HCT116 (cell line): Measurements from ENCODE around the gene MAP3K6. TPM values are rescaled to one million over a fixed set of nuclear protein-coding genes. Genes with fewer than 3 reads are reported as not detected.

Source experiments
- ATAC-seq: fragments of 200-7000 bp; cut with Tn5 transposase; 2 replicates; pipeline ENCODE4 v1.9.1; 2020; ENCODE audit warnings: mild to moderate bottlenecking, moderate library complexity
- BruUV-seq: library from RNA; stranded (reverse); fragments of 400-500 nt; replicated peaks from 2 replicates; lab custom pipeline; 2021; lab: Mats Ljungman, UMichigan
- CTCF ChIA-PET: fragments of 300-600 bp; sonication (Branson Sonifier 250); formaldehyde crosslinking; loops from one replicate; lab custom pipeline; 2021; ENCODE audit warnings: antibody characterized with exemption; lab: Charles Lee
- POLR2A ChIA-PET: fragments of 300-600, 350-600 bp; sonication (Branson Sonifier 250); formaldehyde crosslinking; loops from one replicate; lab custom pipeline; 2021; ENCODE audit warnings: antibody characterized with exemption; lab: Charles Lee
- RAD21 ChIA-PET, 2 experiments: fragments of 300-600 bp; sonication (Branson Sonifier 250); formaldehyde crosslinking; loops; one replicate each; lab custom pipeline; 2023; ENCODE audit warnings: low total read pairs in 2 of 2; ENCODE audit not compliant: uncharacterized antibody in 2 of 2, unreplicated experiment in 2 of 2, low non-redundant PET in 1 of 2; lab: Charles Lee
- DNase-seq: peaks from one replicate; pipeline ENCODE4 v3.0.0-alpha.2; 2010; ENCODE audit warnings: low read depth, low spot score
- H2AFZ ChIP-seq: fragments of 200-600 bp; shearing (Covaris generic), sonication (generic); 2 replicates; pipeline ENCODE4 v1.6.1; 2017; ENCODE audit warnings: low read depth, mixed run types, mixed read lengths, antibody characterized with exemption, low read length; ENCODE audit not compliant: poor library complexity, severe bottlenecking
- H3K27ac ChIP-seq: 2 replicates; pipeline ENCODE4 v1.5.1; 2012; ENCODE audit warnings: low read depth, low read length
- H3K27me3 ChIP-seq: fragments of 200-600 bp; sonication (generic); 2 replicates; pipeline ENCODE4 v1.6.1; 2016; ENCODE audit warnings: mixed run types, low read length, mixed read lengths; ENCODE audit not compliant: insufficient read depth
- H3K36me3 ChIP-seq, 2 experiments: fragments of 200-500 bp in 1 of 2; fragments of 200-600 bp in 1 of 2; sonication (Bioruptor generic) in 1 of 2; sonication (generic) in 1 of 2; 2 replicates each; pipeline versions ENCODE4 v1.5.1 to v1.6.1; 2014 to 2016; ENCODE audit warnings: low read length in 2 of 2, inconsistent platforms in 1 of 2, mixed read lengths in 1 of 2, mixed run types in 1 of 2; ENCODE audit not compliant: insufficient read depth in 2 of 2, control insufficient read depth in 1 of 2
- H3K4me1 ChIP-seq, 2 experiments: fragments of 200-600 bp in 1 of 2; sonication (generic) in 1 of 2; 2 replicates each; pipeline versions ENCODE4 v1.5.1 to v1.6.1; 2012 to 2017; ENCODE audit warnings: low read length in 2 of 2, inconsistent platforms in 1 of 2, mild to moderate bottlenecking in 1 of 2, mixed read lengths in 1 of 2, mixed run types in 1 of 2, moderate library complexity in 1 of 2; ENCODE audit not compliant: insufficient read depth in 2 of 2, control insufficient read depth in 1 of 2
- H3K4me2 ChIP-seq: fragments of 200-600 bp; sonication (generic); 2 replicates; pipeline ENCODE4 v1.6.1; 2017; ENCODE audit warnings: mixed run types, low read length, mixed read lengths
- H3K4me3 ChIP-seq, 2 experiments: fragments of 200-600 bp in 1 of 2; sonication (generic) in 1 of 2; replicated peaks in 1 of 2; 2 replicates each; pipeline ENCODE4 v1.5.1; 2011 to 2016; ENCODE audit warnings: low read length in 2 of 2, control low read depth in 1 of 2, low read depth in 1 of 2, mild to moderate bottlenecking in 1 of 2, mixed read lengths in 1 of 2, mixed run types in 1 of 2
- H3K79me2 ChIP-seq: fragments of 200-600 bp; sonication (generic); 2 replicates; pipeline ENCODE4 v1.6.1; 2017; ENCODE audit warnings: mild to moderate bottlenecking, mixed run types, low read length, moderate library complexity, mixed read lengths; ENCODE audit not compliant: insufficient read depth
- H3K9ac ChIP-seq: fragments of 200-600 bp; sonication (generic); 2 replicates; pipeline ENCODE4 v1.6.1; 2016; ENCODE audit warnings: low read length, mixed read lengths
- H3K9me2 ChIP-seq: fragments of 200-600 bp; sonication (generic), shearing (Covaris generic); 2 replicates; pipeline ENCODE4 v1.6.1; 2017; ENCODE audit warnings: mixed run types, mild to moderate bottlenecking, moderate library complexity; ENCODE audit not compliant: insufficient read depth
- H3K9me3 ChIP-seq, 2 experiments: fragments of 200-500 bp in 1 of 2; fragments of 200-600 bp in 1 of 2; sonication (Bioruptor generic) in 1 of 2; sonication (generic) in 1 of 2; 2 replicates each; pipeline ENCODE4 v1.6.1; 2014 to 2017; ENCODE audit warnings: low read length in 2 of 2, mixed read lengths in 2 of 2, inconsistent platforms in 1 of 2, low read depth in 1 of 2, mild to moderate bottlenecking in 1 of 2, mixed run types in 1 of 2, moderate library complexity in 1 of 2; ENCODE audit not compliant: control insufficient read depth in 1 of 2, insufficient read depth in 1 of 2
- H4K20me1 ChIP-seq: fragments of 200-600 bp; sonication (generic), shearing (Covaris generic); 2 replicates; pipeline ENCODE4 v1.6.1; 2017; ENCODE audit warnings: mixed run types, mild to moderate bottlenecking, moderate library complexity; ENCODE audit not compliant: insufficient read depth
- CEBPB ChIP-seq: IDR thresholded peaks from 2 replicates; pipeline ENCODE4 v1.6.1; 2012; ENCODE audit warnings: low read depth
- EGR1 ChIP-seq: IDR thresholded peaks from 2 replicates; pipeline ENCODE4 v1.6.1; 2012; ENCODE audit warnings: low read depth
- ELF1 ChIP-seq: IDR thresholded peaks from 2 replicates; pipeline ENCODE4 v1.6.1; 2012; ENCODE audit warnings: low read depth, borderline replicate concordance
- EZH2 ChIP-seq: fragments of 200-600 bp; sonication (generic); IDR thresholded peaks from 2 replicates; pipeline ENCODE4 v1.6.1; 2017; ENCODE audit warnings: antibody characterized with exemption, mixed run types
- FOSL1 ChIP-seq: IDR thresholded peaks from 2 replicates; pipeline ENCODE4 v1.6.1; 2012; ENCODE audit warnings: low read depth
- JUND ChIP-seq: IDR thresholded peaks from 2 replicates; pipeline ENCODE4 v1.6.1; 2012
- POLR2A ChIP-seq: IDR thresholded peaks from 2 replicates; pipeline ENCODE4 v1.7.0; 2011; ENCODE audit warnings: borderline replicate concordance; ENCODE audit not compliant: insufficient read depth, insufficient read length; ENCODE audit errors: extremely low read depth
- RAD21 ChIP-seq: IDR thresholded peaks from 2 replicates; pipeline ENCODE4 v1.6.1; 2012; ENCODE audit warnings: low read depth, mild to moderate bottlenecking
- SIN3A ChIP-seq: IDR thresholded peaks from 2 replicates; pipeline ENCODE4 v1.6.1; 2012; ENCODE audit warnings: low read depth
- SRF ChIP-seq: IDR thresholded peaks from 2 replicates; pipeline ENCODE4 v1.6.1; 2012; ENCODE audit warnings: low read depth
- TCF7L2 ChIP-seq: IDR thresholded peaks from 2 replicates; pipeline ENCODE4 v1.7.0; 2011; ENCODE audit warnings: borderline replicate concordance, inconsistent platforms; ENCODE audit not compliant: insufficient read depth, insufficient read length; ENCODE audit errors: extremely low read depth
- YY1 ChIP-seq: IDR thresholded peaks from 2 replicates; pipeline ENCODE4 v1.6.1; 2011; ENCODE audit warnings: low read length, low read depth, moderate library complexity, mild to moderate bottlenecking; ENCODE audit not compliant: insufficient replicate concordance; ENCODE audit errors: extremely low read depth
- ZFX ChIP-seq: fragments of 450-650 bp; IDR thresholded peaks from 2 replicates; pipeline ENCODE4 v1.6.1; 2017
- intact Hi-C: fragments of 100-400 bp; cut with micrococcal nuclease; formaldehyde crosslinking; loops from 2 replicates; pipeline ENCODE4 v1.10.0; 2022
- total RNA-seq: library from RNA; stranded (reverse); gene quantifications from one replicate; pipeline ENCODE4 v1.2.1, GENCODE V29; 2021; ENCODE audit not compliant: unreplicated experiment
- TF ChIP-seq, protein P1 (sequence below), 3 experiments: fragments of 200-600 bp in 1 of 3; sonication (generic) in 1 of 3; IDR thresholded peaks in 2 of 3; conservative IDR thresholded peaks in 1 of 3; 2 replicates each; pipeline ENCODE4 v1.5.1; 2012 to 2017; ENCODE audit warnings: low read depth in 2 of 3, low read length in 2 of 3, antibody characterized with exemption in 1 of 3, borderline replicate concordance in 1 of 3, control low read depth in 1 of 3, mild to moderate bottlenecking in 1 of 3, mixed read lengths in 1 of 3, mixed run types in 1 of 3, moderate library complexity in 1 of 3; ENCODE audit not compliant: insufficient read depth in 1 of 3
- TF ChIP-seq, protein P2 (sequence below): IDR thresholded peaks from 2 replicates; pipeline ENCODE4 v1.6.1; 2012
- TF ChIP-seq, protein P3 (sequence below): IDR thresholded peaks from 2 replicates; pipeline ENCODE4 v1.6.1; 2011; ENCODE audit warnings: mild to moderate bottlenecking, low read length, moderate library complexity; ENCODE audit not compliant: insufficient replicate concordance; ENCODE audit errors: extremely low read depth
- TF ChIP-seq, protein P4 (sequence below): IDR thresholded peaks from 2 replicates; pipeline ENCODE4 v1.6.1; 2012; ENCODE audit warnings: low read depth
- TF ChIP-seq, protein P5 (sequence below): IDR thresholded peaks from 2 replicates; pipeline ENCODE4 v1.6.1; 2012

The MAP3K6 gene
- total RNA-seq, 1 experiment from 2014 or later, result 30.2 TPM

DNA sequence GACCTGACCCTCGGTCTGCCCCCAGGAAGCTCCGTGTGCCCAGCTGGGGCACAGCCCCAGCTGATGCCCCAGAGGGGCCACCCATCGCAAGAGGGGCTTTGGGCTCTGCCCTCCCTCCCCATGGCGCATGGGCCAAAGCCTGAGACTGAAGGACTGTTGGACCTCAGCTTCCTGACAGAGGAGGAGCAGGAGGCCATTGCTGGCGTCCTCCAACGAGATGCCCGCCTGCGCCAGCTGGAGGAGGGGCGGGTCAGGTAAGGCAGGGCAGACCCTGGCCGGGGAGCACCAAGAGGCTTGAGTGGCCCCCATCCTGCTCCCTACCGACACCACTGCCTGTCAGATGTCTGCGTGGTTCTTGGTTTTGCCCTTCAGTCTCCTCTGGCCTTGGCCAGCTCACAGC lies 21.5 kb downstream of the MAP3K6 start:
- Histone ChIP-seq H3K27ac (no peak overlapping the region), H4K20me1 (no peaks in the 10 kb centered on the region), H3K9me2 (no peaks in the 10 kb centered on the region), H3K4me2 (no peak overlapping the region), H3K27me3 (no peaks in the 10 kb centered on the region), H3K36me3 (no peaks in the 10 kb centered on the region), H2AFZ (no peak overlapping the region), H3K4me1 (peaks cover 41 to 79% of the 10 kb centered on the region in 2 experiments), H3K4me3 (no peak overlapping the region), H3K9ac (no peak overlapping the region), H3K9me3 (no peaks in the 10 kb centered on the region), H3K79me2 (peaks cover 21% of the 10 kb centered on the region; the same call in 1 of the 2 replicates)
- ATAC-seq, result no peak
- ChIA-PET CTCF (no interaction called here), RAD21 (no interaction called here), POLR2A (no interaction called here)
- no peak for DNase-seq
- intact Hi-C loops, result no loop called here
- TF ChIP-seq, protein P1, sequence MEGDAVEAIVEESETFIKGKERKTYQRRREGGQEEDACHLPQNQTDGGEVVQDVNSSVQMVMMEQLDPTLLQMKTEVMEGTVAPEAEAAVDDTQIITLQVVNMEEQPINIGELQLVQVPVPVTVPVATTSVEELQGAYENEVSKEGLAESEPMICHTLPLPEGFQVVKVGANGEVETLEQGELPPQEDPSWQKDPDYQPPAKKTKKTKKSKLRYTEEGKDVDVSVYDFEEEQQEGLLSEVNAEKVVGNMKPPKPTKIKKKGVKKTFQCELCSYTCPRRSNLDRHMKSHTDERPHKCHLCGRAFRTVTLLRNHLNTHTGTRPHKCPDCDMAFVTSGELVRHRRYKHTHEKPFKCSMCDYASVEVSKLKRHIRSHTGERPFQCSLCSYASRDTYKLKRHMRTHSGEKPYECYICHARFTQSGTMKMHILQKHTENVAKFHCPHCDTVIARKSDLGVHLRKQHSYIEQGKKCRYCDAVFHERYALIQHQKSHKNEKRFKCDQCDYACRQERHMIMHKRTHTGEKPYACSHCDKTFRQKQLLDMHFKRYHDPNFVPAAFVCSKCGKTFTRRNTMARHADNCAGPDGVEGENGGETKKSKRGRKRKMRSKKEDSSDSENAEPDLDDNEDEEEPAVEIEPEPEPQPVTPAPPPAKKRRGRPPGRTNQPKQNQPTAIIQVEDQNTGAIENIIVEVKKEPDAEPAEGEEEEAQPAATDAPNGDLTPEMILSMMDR (IDR thresholded peaks at IDR 0.05 in 2 of 3, conservative IDR thresholded peaks at IDR 0.05 in 1 of 3; ENCODE audit: borderline replicate concordance in 1 of 3, insufficient read depth in 1 of 3, low read depth in 2 of 3, low read length in 2 of 3), result no peak
- TF ChIP-seq RAD21, result no peak
- no peak for TF ChIP-seq TCF7L2
- TF ChIP-seq POLR2A, result no peak
- TF ChIP-seq, protein P2, sequence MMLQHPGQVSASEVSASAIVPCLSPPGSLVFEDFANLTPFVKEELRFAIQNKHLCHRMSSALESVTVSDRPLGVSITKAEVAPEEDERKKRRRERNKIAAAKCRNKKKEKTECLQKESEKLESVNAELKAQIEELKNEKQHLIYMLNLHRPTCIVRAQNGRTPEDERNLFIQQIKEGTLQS, result no peak
- no peak for TF ChIP-seq YY1
- TF ChIP-seq, protein P3, sequence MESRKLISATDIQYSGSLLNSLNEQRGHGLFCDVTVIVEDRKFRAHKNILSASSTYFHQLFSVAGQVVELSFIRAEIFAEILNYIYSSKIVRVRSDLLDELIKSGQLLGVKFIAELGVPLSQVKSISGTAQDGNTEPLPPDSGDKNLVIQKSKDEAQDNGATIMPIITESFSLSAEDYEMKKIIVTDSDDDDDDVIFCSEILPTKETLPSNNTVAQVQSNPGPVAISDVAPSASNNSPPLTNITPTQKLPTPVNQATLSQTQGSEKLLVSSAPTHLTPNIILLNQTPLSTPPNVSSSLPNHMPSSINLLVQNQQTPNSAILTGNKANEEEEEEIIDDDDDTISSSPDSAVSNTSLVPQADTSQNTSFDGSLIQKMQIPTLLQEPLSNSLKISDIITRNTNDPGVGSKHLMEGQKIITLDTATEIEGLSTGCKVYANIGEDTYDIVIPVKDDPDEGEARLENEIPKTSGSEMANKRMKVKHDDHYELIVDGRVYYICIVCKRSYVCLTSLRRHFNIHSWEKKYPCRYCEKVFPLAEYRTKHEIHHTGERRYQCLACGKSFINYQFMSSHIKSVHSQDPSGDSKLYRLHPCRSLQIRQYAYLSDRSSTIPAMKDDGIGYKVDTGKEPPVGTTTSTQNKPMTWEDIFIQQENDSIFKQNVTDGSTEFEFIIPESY, result no peak
- no peak for TF ChIP-seq ZFX
- TF ChIP-seq EZH2, result no peak
- TF ChIP-seq, protein P4, sequence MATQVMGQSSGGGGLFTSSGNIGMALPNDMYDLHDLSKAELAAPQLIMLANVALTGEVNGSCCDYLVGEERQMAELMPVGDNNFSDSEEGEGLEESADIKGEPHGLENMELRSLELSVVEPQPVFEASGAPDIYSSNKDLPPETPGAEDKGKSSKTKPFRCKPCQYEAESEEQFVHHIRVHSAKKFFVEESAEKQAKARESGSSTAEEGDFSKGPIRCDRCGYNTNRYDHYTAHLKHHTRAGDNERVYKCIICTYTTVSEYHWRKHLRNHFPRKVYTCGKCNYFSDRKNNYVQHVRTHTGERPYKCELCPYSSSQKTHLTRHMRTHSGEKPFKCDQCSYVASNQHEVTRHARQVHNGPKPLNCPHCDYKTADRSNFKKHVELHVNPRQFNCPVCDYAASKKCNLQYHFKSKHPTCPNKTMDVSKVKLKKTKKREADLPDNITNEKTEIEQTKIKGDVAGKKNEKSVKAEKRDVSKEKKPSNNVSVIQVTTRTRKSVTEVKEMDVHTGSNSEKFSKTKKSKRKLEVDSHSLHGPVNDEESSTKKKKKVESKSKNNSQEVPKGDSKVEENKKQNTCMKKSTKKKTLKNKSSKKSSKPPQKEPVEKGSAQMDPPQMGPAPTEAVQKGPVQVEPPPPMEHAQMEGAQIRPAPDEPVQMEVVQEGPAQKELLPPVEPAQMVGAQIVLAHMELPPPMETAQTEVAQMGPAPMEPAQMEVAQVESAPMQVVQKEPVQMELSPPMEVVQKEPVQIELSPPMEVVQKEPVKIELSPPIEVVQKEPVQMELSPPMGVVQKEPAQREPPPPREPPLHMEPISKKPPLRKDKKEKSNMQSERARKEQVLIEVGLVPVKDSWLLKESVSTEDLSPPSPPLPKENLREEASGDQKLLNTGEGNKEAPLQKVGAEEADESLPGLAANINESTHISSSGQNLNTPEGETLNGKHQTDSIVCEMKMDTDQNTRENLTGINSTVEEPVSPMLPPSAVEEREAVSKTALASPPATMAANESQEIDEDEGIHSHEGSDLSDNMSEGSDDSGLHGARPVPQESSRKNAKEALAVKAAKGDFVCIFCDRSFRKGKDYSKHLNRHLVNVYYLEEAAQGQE, result no peak
- TF ChIP-seq, protein P5, sequence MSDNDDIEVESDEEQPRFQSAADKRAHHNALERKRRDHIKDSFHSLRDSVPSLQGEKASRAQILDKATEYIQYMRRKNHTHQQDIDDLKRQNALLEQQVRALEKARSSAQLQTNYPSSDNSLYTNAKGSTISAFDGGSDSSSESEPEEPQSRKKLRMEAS, result no peak
- no peak for TF ChIP-seq JUND
- no peak for TF ChIP-seq ELF1
- no peak for TF ChIP-seq FOSL1
- TF ChIP-seq SRF, result no peak
- no peak for TF ChIP-seq CEBPB
- no peak for TF ChIP-seq SIN3A
- no peak for TF ChIP-seq EGR1
- no TSS peak for BruUV-seq
